Cardiac septum (tissue), 1 donor: Measurements from ENCODE around the gene CELSR1. TPM values are rescaled to one million over a fixed set of nuclear protein-coding genes. Genes with fewer than 3 reads are reported as not detected.

Experiments
- total RNA-seq: library from RNA; stranded (reverse); fragmentation: NEBNext Ultra II Directional; extraction: Animal tissue kit (Norgen Biotek cat#: 25700); gene quantifications from one replicate; pipeline ENCODE4 v1.2.1, GENCODE V29; 2021
- donor health status: DM: no; HTN: no; CAD: no.

CELSR1 gene
- total RNA-seq, 1 donor from 2014 or later = 13.3 TPM

Other genes starting within 250 kb of the CELSR1 start
- gene GTSE1, start 240.8 kb downstream of the CELSR1 start, total RNA-seq = 0.32 TPM
- 34.7 TPM for gene TRMU, start 201.9 kb downstream of the CELSR1 start, total RNA-seq
- gene GRAMD4, start 82.8 kb upstream of the CELSR1 start, total RNA-seq = 64.8 TPM
- 60.0 TPM for gene CERK, start 200.6 kb upstream of the CELSR1 start, total RNA-seq
- 20.1 TPM for gene TBC1D22A, start 225.0 kb upstream of the CELSR1 start, total RNA-seq